Esophagus (tissue), 2 donors: Measurements from ENCODE around the gene MFN1. TPM values are rescaled to one million over a fixed set of nuclear protein-coding genes. Genes with fewer than 3 reads are reported as not detected.

Experiments used
- polyA plus RNA-seq, 2 donors: library from polyadenylated mRNA; stranded (reverse); fragments of 200-250 nt; gene quantifications; one replicate each; pipeline ENCODE4 v1.2.3, GENCODE V29; 2013
- donor health status: healthy with polysubstance abuse.
- donor health status: Bipolar disorder and iron deficiency.

MFN1 gene
- polyA plus RNA-seq, 2 donors: 17.3 to 17.6 TPM

Other genes starting within 250 kb of the MFN1 start
- gene PIK3CA, start 199.4 kb upstream of the MFN1 start, polyA plus RNA-seq: 1 to 10 TPM; 3.4 to 5.2 TPM
- 1 to 10 TPM in 1 of 2 donors, under 1 TPM in 1; 0.74 to 1.1 TPM for gene KCNMB3, start 96.6 kb upstream of the MFN1 start, polyA plus RNA-seq
- 10 to 100 TPM in 1 of 2 donors, 1 to 10 TPM in 1; 9.2 to 14.4 TPM for gene ZNF639, start 24.7 kb upstream of the MFN1 start, polyA plus RNA-seq
- 1 to 10 TPM; 2.1 to 6.7 TPM for gene GNB4, start 103.8 kb downstream of the MFN1 start, polyA plus RNA-seq
- 10 to 100 TPM; 36.5 to 71.5 TPM for gene ACTL6A, start 215.2 kb downstream of the MFN1 start, polyA plus RNA-seq